ENCODE data around the gene IAPP.
"Not testable (repeated sequence)": the region's sequence is repeated elsewhere in the genome, so short reads cannot be mapped to it uniquely, and the experiment has no call there.

IAPP gene

DNA sequence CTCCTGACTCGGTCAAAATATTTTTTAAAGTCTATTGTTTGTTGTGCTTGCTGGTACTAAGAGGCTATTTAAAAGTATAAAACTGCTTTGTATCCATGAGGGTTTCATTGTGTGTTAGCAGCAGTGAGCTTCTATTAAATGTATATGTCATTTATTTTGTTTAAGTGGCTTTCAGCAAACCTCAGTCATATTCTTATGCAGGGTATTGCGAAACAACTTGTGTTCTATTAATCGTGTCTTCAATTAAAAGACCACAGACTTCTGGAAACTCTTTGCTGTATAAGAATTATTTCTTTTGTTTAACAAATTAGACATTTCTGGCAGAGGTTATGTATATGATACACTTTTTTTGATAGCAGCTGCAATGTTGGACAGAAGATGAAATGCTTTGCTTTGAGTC lies 6.5 kb downstream of the IAPP start:
- no peak for DNase-seq (ENCODE audit: low read depth in 3 of 3)

DNA sequence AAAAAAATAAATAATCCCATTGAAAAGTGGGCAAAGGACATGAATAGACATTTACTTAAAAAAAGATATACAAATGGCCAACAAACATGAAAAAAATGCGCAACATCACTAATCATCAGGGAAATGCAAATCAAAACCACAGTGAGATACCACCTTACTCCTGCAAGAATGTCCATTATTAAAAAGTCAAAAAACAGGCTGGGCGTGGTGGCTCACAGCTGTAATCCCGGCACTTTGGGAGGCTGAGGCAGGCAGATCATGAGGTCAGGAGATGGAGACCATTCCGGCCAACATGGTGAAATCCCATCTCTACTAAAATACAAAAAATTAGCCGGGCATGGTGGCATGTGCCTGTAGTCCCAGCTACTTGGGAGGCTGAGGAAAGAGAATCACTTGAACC lies 8.6 kb downstream of the IAPP start:
- DNase-seq (ENCODE audit: low read depth in 3 of 3), result not testable (repeated sequence)

DNA sequence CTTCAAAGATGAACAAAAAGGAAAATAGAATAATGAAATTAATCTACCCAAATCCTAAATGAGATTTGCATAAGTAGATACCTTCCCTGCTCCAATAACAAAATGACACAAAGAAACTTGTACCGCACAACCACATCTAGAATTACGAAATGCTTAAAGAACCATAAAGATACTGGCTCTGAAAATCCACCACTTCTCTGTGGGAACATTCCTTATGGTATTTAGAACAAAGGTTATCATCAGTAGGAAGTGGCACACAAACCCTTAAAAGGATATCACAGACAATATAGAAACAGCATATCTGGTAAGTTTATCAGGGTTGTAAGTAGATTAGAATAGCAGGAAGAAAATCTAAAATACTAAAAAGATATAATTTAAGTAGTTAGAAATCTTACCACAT lies 11.6 kb downstream of the IAPP start:
- DNase-seq (ENCODE audit: low read depth in 3 of 3), result no peak

DNA sequence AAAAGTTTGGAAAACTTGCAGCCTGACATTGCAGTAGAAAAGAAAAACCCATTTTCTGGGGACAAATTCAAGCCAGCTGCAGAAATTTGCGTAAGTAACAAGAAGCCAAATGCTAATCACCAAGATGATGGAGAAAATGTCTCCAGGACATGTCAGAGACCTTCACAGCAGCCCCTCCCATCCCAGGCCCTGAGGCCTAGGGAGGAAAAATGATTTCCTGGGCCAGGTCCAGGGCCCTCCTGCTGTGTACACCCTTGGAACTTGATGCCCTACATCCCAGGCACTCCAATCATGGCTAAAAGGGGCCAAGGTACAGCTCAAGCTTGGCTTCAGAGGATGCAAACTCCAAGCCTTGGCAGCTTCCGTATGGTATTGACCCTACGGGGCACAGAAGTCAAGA lies 14.5 kb downstream of the IAPP start:
- no peak for DNase-seq (ENCODE audit: low read depth in 3 of 3)

DNA sequence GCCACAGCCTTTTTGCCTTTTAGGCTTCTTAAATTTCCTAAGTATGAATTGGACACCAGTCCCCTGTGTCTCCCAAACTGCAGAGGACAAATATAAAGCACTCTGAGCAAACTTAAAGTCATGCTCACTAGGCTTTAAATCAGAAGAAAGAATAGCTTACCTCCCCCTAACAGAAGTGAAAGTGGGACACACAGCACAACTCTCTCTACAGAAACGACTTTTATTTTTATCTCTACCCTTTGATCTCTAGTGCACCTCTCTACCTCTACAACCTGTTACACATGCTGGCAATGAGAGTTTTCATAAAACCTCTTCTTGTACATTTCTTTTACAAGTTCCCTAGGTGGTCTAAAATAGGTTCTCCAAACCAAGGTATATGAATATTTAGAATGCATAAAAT lies 19.7 kb downstream of the IAPP start:
- DNase-seq (ENCODE audit: low read depth in 3 of 3), result no peak

DNA sequence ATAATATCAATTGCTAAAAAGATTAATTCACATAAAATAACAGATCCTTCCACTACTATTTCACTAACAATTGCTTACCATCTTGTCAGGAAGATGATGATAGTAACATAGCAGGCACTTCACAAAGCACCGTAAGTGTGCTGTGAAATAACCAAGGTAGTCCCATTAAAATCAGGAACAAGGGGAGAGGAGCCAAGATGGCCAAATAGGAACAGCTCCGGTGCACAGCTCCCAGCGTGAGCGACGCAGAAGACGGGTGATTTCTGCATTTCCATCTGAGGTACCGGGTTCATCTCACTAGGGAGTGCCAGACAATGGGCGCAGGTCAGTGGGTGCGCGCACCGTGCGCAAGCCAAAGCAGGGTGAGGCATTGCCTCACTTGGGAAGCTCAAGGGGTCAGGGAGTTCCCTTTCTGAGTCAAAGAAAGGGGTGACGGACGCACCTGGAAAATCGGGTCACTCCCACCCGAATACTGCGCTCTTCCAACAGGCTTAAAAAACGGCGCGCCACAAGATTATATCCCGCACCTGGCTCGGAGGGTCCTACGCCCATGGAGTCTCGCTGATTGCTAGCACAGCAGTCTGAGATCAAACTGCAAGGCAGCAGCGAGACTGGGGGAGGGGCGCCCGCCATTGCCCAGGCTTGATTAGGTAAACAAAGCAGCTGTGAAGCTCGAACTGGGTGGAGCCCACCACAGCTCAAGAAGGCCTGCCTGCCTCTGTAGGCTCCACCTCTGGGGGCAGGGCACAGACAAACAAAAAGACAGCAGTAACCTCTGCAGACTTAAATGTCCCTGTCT lies 22.3 kb downstream of the IAPP start:
- DNase-seq (ENCODE audit: low read depth in 3 of 3), result not testable (repeated sequence)

DNA sequence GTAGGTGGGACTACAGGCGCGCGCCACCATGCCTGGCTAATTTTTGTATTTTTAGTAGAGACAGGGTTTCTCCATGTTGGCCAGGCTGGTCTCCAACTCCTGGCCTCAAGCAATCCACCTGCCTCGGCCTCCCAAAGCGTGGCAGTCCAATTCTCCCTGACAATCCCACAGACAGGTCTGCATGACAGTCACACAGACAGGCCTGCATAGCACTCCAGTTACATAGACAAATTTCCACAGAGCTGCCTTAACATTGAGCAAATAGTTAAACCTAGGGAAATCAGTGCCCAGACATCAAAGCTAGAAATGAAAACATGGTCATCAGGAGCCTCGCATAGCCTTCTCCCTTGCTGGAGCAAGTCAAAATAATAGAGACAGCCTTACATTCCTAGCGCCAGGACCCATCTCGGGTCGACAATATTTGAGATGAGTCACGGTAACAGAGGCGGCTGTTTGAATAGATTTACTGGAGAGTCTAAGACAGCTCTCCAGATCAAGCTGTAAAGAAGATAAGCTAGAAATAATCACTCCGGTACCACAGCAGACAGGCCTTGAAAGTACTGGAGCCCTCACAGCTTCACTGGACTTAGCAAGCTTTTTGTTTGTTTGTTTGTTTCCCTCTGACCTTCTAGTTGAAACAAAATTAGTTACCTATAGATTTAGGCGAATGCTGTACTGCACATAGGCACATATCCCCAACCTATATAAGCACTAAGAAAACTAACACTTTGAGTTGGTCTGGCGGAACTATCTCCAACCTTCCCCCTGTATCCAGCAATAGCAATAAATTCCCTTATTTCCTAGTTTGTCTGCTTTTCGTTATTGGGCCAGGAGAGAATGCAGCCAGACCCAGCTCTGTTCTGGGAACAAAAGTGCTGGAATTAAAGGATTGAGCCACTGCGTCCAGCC lies 40.9 kb downstream of the IAPP start:
- DNase-seq (ENCODE audit: low read depth in 3 of 3), result no peak

DNA sequence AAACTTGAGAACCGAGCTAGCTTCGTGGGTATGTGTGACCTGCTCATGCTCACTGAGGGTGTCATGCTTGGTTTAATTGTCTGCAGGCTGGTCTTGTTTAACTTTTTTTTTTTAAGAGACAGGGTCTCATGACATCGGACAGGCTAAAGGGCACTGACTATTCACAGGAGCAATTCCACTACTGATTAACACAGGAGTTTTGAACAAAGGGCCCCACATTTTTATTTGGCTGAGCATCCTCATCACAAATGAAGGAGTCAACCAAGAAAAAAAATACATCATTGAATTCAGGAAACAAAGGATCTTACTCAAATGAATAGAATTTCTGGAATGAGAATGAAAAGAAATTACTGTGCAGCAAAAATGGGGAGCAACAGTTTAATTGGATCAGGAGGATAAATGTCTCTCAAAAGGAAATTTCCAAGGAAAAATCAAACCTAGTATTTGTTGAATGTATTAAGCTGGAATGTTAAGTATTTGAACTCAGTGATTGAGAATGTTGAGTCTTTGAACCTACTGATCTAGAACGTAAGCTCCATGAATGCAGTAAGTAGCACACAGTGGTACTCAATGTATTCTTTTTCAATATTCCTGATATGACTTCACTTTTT lies 43.9 kb downstream of the IAPP start:
- DNase-seq (ENCODE audit: low read depth in 3 of 3), result no peak

DNA sequence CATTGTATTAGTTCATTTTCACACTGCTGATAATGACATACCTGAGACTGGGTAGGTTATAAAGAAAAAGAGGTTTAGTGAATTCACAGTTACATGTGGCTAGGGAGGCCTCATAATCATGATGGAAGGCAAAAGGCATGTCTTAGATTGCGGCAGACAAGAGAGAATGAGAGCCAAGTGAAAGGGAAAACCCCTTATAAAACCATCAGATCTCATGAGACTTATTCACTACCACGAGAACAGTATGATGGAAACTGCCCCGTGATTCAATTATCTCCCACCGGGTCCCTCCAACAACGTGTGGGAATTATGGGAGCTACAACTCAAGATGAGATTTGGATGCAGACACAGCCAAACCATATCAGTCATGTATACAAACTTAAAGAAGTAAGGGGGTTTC lies 45.7 kb downstream of the IAPP start:
- not testable (repeated sequence) for DNase-seq (ENCODE audit: low read depth in 3 of 3)

DNA sequence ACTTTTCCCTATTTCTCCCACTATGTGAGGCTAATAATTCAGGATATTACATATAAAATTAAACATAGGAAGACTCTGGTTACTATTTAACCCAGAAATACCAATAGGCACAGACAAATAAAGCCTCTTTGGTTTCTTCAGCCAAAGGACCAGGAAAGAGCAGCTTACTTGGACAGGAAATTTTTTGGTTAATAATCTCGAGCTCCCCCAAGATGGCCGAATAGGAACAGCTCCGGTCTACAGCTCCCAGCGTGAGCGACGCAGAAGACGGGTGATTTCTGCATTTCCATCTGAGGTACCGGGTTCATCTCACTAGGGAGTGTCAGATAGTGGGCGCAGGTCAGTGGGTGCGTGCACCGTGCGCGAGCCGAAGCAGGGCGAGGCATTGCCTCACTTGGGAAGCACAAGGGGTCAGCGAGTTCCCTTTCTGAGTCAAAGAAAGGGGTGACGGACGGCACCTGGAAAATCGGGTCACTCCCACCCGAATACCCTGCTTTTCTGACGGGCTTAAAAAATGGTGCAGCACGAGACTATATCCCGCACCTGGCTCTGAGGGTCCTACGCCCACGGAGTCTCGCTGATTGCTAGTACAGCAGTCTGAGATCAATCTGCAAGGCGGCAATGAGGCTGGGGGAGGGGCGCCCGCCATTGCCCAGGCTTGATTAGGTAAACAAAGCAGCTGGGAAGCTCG lies 46.5 kb downstream of the IAPP start:
- DNase-seq (ENCODE audit: low read depth in 3 of 3), result not testable (repeated sequence)

DNA sequence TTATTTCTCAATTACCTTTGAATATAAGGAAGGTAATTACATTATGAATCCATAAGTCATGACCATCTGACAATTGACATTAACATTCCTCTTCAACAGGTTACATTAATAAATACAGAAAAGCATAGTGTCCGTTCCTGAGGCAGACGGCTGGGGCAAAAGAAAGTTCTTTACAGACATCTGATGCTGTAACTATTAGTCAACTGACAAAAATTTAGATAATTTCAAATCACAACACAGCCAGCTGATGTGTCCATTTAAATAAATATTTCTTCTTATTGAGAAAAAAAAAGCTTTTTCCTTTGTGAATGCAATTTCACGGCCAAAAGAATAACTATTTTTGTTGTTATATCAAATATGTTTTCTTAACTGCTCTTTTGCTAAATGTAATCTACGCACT lies 55.5 kb downstream of the IAPP start:
- no peak for DNase-seq (ENCODE audit: low read depth in 3 of 3)
